COR-L47 (cell line): ENCODE measurements around the gene ADGRD1.

ENCODE experiments used
- DNase-seq: peaks from one replicate; lab custom pipeline; 2025; lab: John Stamatoyannopoulos, UW

ADGRD1 gene

DNA sequence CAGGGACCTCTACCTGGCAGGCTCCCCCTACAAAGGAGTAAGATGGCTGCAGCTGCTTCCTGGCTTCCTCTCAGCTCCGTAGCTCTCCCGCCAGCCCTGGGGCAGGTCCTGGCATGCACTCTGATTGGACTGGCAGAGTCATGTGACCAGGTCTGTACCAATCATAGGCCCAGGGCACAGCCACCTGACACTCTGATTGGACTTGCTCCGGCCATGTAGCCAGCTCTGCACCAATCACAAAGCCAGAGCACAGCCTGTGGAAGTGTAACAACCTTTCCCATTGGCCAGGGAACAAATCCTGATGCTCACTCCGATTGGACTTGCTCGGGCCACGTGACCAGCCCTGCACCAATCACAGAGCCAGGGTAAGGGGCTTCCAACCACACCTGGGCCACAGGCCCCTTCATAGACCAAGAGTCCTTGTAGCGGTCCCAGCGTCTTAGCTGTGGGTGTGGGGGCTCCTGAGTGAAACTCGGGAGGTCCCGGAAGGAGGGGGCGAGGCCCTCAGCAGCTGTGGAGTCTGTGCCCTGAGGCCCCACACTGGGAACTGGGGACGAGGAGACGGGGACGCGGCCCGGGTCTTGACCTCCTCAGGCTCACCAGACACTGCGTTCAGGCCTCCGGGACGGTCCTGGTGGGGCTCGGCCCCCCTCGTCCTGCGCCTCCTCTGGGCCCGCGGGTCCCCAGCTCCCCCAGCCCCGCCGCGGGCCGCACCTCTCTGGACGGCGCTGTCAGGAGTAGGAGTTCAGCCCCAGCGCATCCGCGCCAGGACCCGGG is 210.6 kb downstream of the ADGRD1 start:
- DNase-seq, result no peak

DNA sequence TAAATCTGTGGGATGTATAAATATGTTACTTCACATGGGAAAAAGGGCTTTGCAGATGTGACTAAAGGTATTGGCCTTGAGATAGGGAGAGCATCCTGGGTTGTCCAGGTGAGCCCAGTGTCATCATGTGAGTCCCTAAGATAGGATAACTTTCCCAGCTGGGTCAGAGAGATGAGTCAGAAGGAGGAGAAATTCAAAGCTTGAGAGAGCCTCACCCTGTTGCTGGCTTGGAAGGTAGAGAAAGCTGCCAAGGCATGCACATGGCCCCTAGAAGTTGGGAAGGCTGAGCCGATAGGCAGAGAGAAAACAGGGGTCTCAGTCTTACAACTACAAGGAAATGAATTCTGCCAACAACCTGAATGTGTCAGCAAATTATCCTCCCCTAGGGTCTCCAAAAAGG is 213.0 kb downstream of the ADGRD1 start:
- no peak for DNase-seq

DNA sequence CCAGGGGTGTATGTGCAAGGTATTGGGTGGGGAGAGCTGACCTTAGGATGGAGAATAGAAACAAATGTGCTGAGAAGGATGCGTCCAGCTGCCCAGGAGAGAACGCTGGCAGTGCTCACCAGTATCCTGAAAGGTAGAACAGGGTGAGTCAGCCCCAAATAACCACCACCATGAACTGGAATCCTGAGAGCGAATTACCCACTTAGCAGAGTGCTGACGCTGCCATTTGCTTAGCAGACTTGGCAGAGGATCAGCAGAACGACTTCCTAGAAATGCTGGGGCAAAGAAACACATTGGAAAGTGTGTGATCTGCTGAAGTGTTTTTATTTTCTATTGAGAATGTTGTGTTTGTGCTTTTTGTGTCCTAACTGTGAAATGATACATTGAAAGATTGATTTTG is 213.6 kb downstream of the ADGRD1 start:
- no peak for DNase-seq

DNA sequence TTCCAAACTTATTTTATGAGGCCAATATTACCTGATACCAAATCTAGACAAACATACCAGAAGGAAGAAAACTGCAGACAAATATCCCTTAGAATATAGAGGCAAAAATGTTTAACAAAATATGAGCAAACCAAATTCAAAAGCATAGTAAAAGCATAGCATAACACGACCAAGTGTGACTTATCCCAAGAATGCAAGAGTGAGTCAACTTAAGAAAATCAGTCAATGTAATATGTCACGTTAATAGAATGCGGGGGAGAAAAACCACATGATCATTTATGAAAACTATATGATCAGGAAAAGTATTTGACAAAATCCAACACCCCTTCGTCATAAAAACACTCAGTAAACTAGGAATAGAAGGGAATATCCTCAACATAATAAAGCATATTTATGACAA is 217.3 kb downstream of the ADGRD1 start:
- no peak for DNase-seq

DNA sequence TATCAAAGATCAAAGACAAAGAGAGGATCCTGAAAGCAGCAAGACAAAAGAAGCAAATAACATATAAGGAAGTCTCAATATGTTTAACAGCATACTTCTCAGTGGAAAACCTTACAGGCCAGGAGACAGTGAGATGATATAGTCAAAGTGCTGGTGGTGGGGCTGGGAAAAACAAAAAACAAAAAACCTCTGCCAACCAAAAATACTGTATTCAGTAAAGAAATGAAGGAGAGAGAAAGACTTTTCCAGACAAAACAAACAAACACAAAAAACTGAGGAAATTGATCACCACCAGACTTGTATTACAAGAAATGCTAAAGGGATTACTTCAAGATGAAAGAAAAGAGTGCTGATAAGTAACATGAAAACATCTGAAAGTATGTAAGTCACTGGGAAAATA is 221.2 kb downstream of the ADGRD1 start:
- DNase-seq, result no peak

DNA sequence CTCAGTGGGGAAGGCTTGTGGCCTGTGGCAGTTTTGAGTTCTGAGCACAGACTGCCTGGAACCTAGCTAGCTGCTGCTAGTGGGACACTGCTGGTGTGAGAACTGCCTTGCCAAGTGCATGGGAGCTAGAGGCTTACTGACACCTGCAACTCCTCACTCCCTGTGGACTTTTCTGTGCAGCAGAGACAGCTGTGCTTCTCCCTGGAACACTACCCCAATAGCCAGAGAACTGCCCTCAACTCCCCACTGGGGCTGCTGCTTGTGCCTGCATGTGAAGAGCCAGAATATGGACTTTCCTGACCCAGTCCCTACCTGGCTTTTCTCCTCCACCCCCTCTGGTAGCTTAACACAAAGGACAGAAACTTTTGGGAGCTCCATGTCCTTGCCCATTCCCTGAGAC is 222.6 kb downstream of the ADGRD1 start:
- no peak for DNase-seq

DNA sequence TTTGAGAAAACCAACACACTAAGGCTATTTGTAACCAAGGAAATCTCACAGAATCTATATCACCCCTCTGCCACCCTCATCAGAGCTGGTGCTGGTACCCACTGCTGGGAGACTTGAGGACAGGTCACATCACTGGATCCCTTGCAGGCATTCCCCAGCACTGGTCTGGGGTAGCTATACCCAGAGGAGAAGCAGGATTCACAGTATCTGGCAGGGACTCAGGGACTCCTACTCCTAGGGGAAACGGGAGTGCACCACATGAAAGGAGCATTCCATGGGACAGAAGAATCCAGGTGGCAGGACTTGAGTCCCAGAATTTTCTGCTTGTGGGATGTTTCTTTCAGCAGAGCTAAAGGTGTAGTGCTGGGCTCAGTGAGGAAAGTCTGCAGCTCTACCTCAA is 223.2 kb downstream of the ADGRD1 start:
- no peak for DNase-seq

DNA sequence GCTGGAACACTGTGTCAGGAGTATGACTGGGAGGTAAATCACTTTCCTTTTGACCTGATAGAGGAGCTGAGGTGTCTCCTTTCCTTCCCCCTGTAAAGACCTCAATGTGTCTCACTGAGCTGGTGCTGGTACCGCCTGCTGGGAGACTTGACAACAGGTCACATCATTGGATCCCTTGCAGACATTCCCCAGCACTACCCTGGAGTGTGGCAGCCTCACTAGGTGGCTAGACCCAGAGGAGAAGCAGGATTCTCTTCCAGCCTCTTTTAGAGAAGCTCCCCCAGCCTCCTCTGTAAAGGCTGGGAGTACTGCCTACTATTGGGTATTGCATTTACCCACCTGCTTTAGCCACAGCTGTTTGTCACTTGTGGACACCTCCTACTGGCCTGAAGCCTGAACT is 223.9 kb downstream of the ADGRD1 start:
- no peak for DNase-seq

DNA sequence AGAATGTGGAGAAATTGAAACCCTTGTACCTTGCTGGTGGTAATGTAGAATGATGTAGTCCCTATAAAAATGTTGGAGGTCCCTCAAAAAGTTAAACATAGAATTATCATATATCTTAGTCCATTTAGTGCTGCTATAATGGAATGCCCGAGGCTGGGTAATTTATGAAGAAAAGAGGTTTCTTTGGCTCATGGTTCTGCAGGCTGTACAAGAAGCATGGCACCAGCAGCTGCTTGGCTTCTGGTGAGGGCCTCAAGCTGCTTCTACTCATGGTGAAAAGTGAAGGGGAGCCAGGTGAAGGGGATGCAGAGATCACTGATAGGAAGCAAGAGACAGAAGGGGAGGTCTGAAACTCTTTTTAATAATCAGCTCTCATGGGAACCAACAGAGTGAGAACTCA is 233.9 kb downstream of the ADGRD1 start:
- no peak for DNase-seq

DNA sequence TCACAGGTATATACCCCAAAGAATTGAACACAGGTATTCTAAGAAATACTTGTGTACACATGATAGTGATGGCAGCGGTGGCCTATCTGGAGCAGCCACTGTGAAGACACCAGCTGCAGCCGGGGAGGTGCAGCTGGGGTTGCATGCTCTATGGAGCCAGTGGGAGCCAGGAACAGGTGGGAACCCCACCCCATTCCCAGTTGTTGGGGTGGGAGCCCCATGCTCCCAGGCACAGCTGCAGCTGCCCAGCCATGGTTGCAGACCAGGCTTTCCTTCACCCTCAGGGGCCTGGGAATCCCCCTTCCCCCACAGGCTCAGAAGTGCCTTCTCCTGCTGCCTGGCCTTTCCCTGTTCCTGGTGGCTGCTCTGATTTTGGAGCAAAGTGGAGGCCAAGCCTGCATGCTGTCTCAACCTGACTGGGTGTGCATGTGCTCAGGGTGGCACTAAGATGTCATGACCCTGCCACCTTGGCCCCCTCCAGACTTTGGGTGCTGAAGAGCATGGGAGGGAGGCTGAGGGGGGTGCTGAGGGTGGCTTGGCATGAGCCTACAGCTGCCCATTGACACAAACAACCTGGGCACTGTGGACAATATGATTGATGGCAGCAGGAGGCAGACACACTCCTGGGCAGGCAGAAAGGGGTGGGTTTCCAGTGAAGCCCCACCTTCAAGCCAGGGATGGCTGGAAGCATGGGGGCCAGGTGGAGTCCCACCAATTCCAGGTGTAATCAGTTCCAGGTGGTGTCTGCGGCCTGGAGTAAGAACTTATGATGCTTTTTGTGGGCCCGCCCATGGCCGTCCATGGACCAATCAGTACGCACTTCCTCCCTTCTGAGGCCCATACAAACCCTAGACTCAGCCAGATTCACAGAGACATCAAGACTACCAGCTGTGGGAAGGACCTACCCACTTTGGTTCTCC is 234.7 kb downstream of the ADGRD1 start:
- no peak for DNase-seq

DNA sequence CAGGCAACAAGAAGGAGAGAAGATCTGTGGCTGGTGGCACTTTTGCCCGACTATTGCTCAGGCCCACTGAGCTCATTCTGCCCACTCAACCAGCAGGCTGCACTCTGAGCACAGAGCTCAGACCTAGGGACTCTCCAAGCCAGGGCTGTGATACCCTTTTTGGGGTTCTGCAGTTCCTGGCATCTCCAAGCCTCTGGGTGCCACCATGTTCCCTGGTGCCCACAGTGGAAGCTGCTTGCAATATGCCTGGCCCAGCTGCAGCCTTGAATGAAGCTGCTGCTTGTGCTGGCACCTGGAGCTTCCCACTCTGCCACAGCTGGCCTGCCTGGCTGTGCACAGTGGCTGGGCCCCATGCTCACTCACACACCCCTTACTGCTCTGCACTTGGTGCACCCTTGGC is 236.1 kb downstream of the ADGRD1 start:
- no peak for DNase-seq

DNA sequence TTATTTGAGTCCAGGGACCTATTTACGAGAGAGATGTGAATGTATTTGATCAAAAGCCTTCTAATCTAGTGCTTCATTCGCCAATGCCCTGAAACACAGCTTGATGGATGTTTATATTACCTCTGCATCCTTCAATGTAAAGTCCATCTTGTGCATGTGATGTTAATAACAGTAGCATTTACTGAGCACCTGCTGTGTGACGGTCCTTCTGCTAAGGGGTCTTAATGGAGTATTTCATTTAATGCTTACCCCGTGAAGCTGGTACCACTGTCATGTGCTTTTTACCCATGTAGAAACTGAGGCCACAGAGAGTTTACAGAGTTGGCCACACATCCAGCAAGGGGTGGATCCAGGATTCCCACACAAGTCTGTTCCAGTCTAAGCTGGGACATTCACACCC is 237.3 kb downstream of the ADGRD1 start:
- DNase-seq, result no peak
